ENCODE data around the gene GALK2. TPM values are rescaled to one million over a fixed set of nuclear protein-coding genes. Genes with fewer than 3 reads are reported as not detected.
A peak's percentile ranks its signal among the peaks of the same experiment; 100 is the strongest.

The GALK2 gene
- 38.3 TPM for total RNA-seq
- long read RNA-seq, full-length matches to known transcripts = 21 of 52 reads
- long read RNA-seq, partial matches to known transcripts = 1 of 52 reads
- long read RNA-seq, other reads (novel, unspliced or antisense) = 30 of 52 reads

- ATAC-seq (peak; percentile 99), DNase-seq (peak; percentile 83)
- intact Hi-C loops (cut with micrococcal nuclease) = no loop called here
Observed at GRCh38 chr15:49169880-49170597, at the start of gene GALK2. GALK2 (plus strand) TSS chr15:49170247; CDS start chr15:49170323, 76 bp downstream.

GRCh38 chr15:49120832-49121231 lies 49.2 kb upstream of the GALK2 start:
- intact Hi-C loops (cut with micrococcal nuclease) = no loop called here
- DNase-seq (no peak), ATAC-seq (no peak)

- ATAC-seq (peak; percentile 67), DNase-seq (no peak)
- intact Hi-C loops (cut with micrococcal nuclease) = no loop called here
Observed at GRCh38 chr15:49121901-49122300, 48.1 kb upstream of the GALK2 start.

GRCh38 chr15:49122541-49123062 lies 47.4 kb upstream of the GALK2 start:
- DNase-seq (no peak), ATAC-seq (no peak)
- intact Hi-C loops (cut with micrococcal nuclease) = no loop called here

- intact Hi-C loops (cut with micrococcal nuclease) = no loop called here
- no peak for ATAC-seq
- no peak for DNase-seq
Observed at GRCh38 chr15:49124371-49124770, 45.7 kb upstream of the GALK2 start.

GRCh38 chr15:49131403-49131802 lies 38.6 kb upstream of the GALK2 start:
- intact Hi-C loops (cut with micrococcal nuclease) = no loop called here
- DNase-seq = no peak
- ATAC-seq = peak; percentile 75

GRCh38 chr15:49134683-49135341 lies 35.2 kb upstream of the GALK2 start:
- intact Hi-C loops (cut with micrococcal nuclease) = no loop called here
- ATAC-seq = no peak
- DNase-seq = no peak

- no peak for ATAC-seq
- intact Hi-C loops (cut with micrococcal nuclease) = no loop called here
Observed at GRCh38 chr15:49135342-49135857, 34.6 kb upstream of the GALK2 start.

GRCh38 chr15:49135911-49136310 lies 34.1 kb upstream of the GALK2 start:
- intact Hi-C loops (cut with micrococcal nuclease) = no loop called here
- ATAC-seq (no peak), DNase-seq (no peak)

More at GRCh38 chr15:49135342-49135857, 34.6 kb upstream of the GALK2 start:
- no peak for DNase-seq

- intact Hi-C loops (cut with micrococcal nuclease) = no loop called here
- no peak for ATAC-seq
- DNase-seq = no peak
Observed at GRCh38 chr15:49137861-49138260, 32.2 kb upstream of the GALK2 start.

GRCh38 chr15:49145651-49146609 lies 24.1 kb upstream of the GALK2 start:
- intact Hi-C loops (cut with micrococcal nuclease) = loop anchor here (5.0 kb wide), 1 partner anchor 284 kb away; no protein-coding TSS in a partner anchor

GRCh38 chr15:49148298-49148697 lies 21.7 kb upstream of the GALK2 start:
- intact Hi-C loops (cut with micrococcal nuclease) = loop anchor here (5.0 kb wide), 1 partner anchor 286 kb away; no protein-coding TSS in a partner anchor
- ATAC-seq = no peak

More at GRCh38 chr15:49145651-49146609, 24.1 kb upstream of the GALK2 start:
- ATAC-seq (peak; percentile 41), DNase-seq (no peak)

GRCh38 chr15:49148727-49149126 lies 21.3 kb upstream of the GALK2 start:
- intact Hi-C loops (cut with micrococcal nuclease) = loop anchor here (5.0 kb wide), 1 partner anchor 286 kb away; no protein-coding TSS in a partner anchor
- ATAC-seq (no peak), DNase-seq (no peak)

More at GRCh38 chr15:49148298-49148697, 21.7 kb upstream of the GALK2 start:
- no peak for DNase-seq

GRCh38 chr15:49151831-49152230 lies 18.2 kb upstream of the GALK2 start:
- intact Hi-C loops (cut with micrococcal nuclease) = no loop called here
- ATAC-seq = no peak
- no peak for DNase-seq

GRCh38 chr15:49152552-49153312 lies 17.3 kb upstream of the GALK2 start:
- no peak for ATAC-seq
- no peak for DNase-seq
- intact Hi-C loops (cut with micrococcal nuclease) = no loop called here

- intact Hi-C loops (cut with micrococcal nuclease) = no loop called here
- DNase-seq (no peak), ATAC-seq (no peak)
Observed at GRCh38 chr15:49154359-49154758, 15.7 kb upstream of the GALK2 start.

- DNase-seq = no peak
- no peak for ATAC-seq
- intact Hi-C loops (cut with micrococcal nuclease) = no loop called here
Observed at GRCh38 chr15:49154799-49155109, 15.3 kb upstream of the GALK2 start.

All from left ventricle myocardium superior (tissue), 1 donor.